ENCODE data around the gene LEMD3.
A peak's percentile ranks its signal among the peaks of the same experiment; 100 is the strongest.

- TF ChIP-seq USF1 (IDR thresholded peaks at IDR 0.05; ENCODE audit: borderline replicate concordance, low read depth) (no peak), CTCF (IDR thresholded peaks at IDR 0.05) (peak; percentile 65), TCF12 (IDR thresholded peaks at IDR 0.05) (no peak), EZH2phosphoT487 (IDR thresholded peaks at IDR 0.05; ENCODE audit: borderline replicate concordance, low read depth) (no peak), RFX5 (IDR thresholded peaks at IDR 0.05; ENCODE audit: low read length) (no peak), IRF3 (IDR thresholded peaks at IDR 0.05; ENCODE audit: low read depth, low read length) (no peak), MAX (IDR thresholded peaks at IDR 0.05; ENCODE audit: low read depth) (no peak), MEF2A (IDR thresholded peaks at IDR 0.05; ENCODE audit: borderline replicate concordance, low read depth) (no peak), YY1 (IDR thresholded peaks at IDR 0.05; ENCODE audit: low read depth) (no peak), REST (IDR thresholded peaks at IDR 0.05; ENCODE audit: low read depth, low read length) (no peak), ZBTB33 (IDR thresholded peaks at IDR 0.05; ENCODE audit: borderline replicate concordance, low read depth) (no peak), RCOR1 (IDR thresholded peaks at IDR 0.05; ENCODE audit: low read length) (no peak)
These were observed 63.2 kb downstream of the LEMD3 start for GRCh38 chr12:65232476-65233077.

All from SK-N-SH (cell line).